ENCODE measurements around the gene EPB41L4B.

EPB41L4B gene

GRCh38 chr9:109186857-109187520 is 133.9 kb downstream of the EPB41L4B start:
- Histone ChIP-seq H3K27me3 (ENCODE audit: control insufficient read depth, insufficient read depth, low read length) (peaks cover 11% of the 10 kb centered on the region), H3K36me3 (ENCODE audit: insufficient read depth, low read length) (no peaks in the 10 kb centered on the region), H3K4me2 (ENCODE audit: low read length) (no peak overlapping the region), H3K4me3 (ENCODE audit: low read length) (no peak overlapping the region), H3K9me3 (replicated peaks; ENCODE audit: low read length) (no peaks in the 10 kb centered on the region), H3K9ac (ENCODE audit: low read depth, low read length) (no peak overlapping the region), H3K4me1 (ENCODE audit: control insufficient read depth, insufficient read depth, low read length) (no peaks in the 10 kb centered on the region)

- Histone ChIP-seq H3K4me3 (ENCODE audit: low read length) (no peak overlapping the region), H3K36me3 (ENCODE audit: insufficient read depth, low read length) (no peaks in the 10 kb centered on the region), H3K9ac (ENCODE audit: low read depth, low read length) (no peak overlapping the region), H3K4me2 (ENCODE audit: low read length) (no peak overlapping the region), H3K4me1 (ENCODE audit: control insufficient read depth, insufficient read depth, low read length) (no peaks in the 10 kb centered on the region), H3K9me3 (replicated peaks; ENCODE audit: low read length) (no peaks in the 10 kb centered on the region), H3K27me3 (ENCODE audit: control insufficient read depth, insufficient read depth, low read length) (peaks cover 27% of the 10 kb centered on the region)
These were observed 137.7 kb downstream of the EPB41L4B start for GRCh38 chr9:109182940-109183798.

- Histone ChIP-seq H3K4me1 (ENCODE audit: control insufficient read depth, insufficient read depth, low read length) (no peaks in the 10 kb centered on the region), H3K4me3 (ENCODE audit: low read length) (no peak overlapping the region), H3K36me3 (ENCODE audit: insufficient read depth, low read length) (no peaks in the 10 kb centered on the region), H3K27me3 (ENCODE audit: control insufficient read depth, insufficient read depth, low read length) (peaks cover 27% of the 10 kb centered on the region), H3K4me2 (ENCODE audit: low read length) (no peak overlapping the region), H3K9me3 (replicated peaks; ENCODE audit: low read length) (no peaks in the 10 kb centered on the region), H3K9ac (ENCODE audit: low read depth, low read length) (no peak overlapping the region)
These were observed 138.3 kb downstream of the EPB41L4B start for GRCh38 chr9:109182550-109182939.

- Histone ChIP-seq H3K4me3 (ENCODE audit: low read length) (no peak overlapping the region), H3K9ac (ENCODE audit: low read depth, low read length) (no peak overlapping the region), H3K9me3 (replicated peaks; ENCODE audit: low read length) (no peaks in the 10 kb centered on the region), H3K36me3 (ENCODE audit: insufficient read depth, low read length) (no peaks in the 10 kb centered on the region), H3K27me3 (ENCODE audit: control insufficient read depth, insufficient read depth, low read length) (peaks cover 27% of the 10 kb centered on the region), H3K4me1 (ENCODE audit: control insufficient read depth, insufficient read depth, low read length) (no peaks in the 10 kb centered on the region), H3K4me2 (ENCODE audit: low read length) (no peak overlapping the region)
These were observed 139.6 kb downstream of the EPB41L4B start for GRCh38 chr9:109181284-109181683.

- Histone ChIP-seq H3K4me2 (ENCODE audit: low read length) (no peak overlapping the region), H3K4me1 (ENCODE audit: control insufficient read depth, insufficient read depth, low read length) (no peaks in the 10 kb centered on the region), H3K27me3 (ENCODE audit: control insufficient read depth, insufficient read depth, low read length) (peaks cover 21% of the 10 kb centered on the region), H3K4me3 (ENCODE audit: low read length) (no peak overlapping the region), H3K9ac (ENCODE audit: low read depth, low read length) (no peak overlapping the region), H3K36me3 (ENCODE audit: insufficient read depth, low read length) (no peaks in the 10 kb centered on the region), H3K9me3 (replicated peaks; ENCODE audit: low read length) (no peaks in the 10 kb centered on the region)
These were observed 140.9 kb downstream of the EPB41L4B start for GRCh38 chr9:109179801-109180523.

GRCh38 chr9:109176963-109177362 is 143.9 kb downstream of the EPB41L4B start:
- Histone ChIP-seq H3K9me3 (replicated peaks; ENCODE audit: low read length) (no peaks in the 10 kb centered on the region), H3K27me3 (ENCODE audit: control insufficient read depth, insufficient read depth, low read length) (peaks cover 27% of the 10 kb centered on the region), H3K9ac (ENCODE audit: low read depth, low read length) (no peak overlapping the region), H3K4me1 (ENCODE audit: control insufficient read depth, insufficient read depth, low read length) (no peaks in the 10 kb centered on the region), H3K4me3 (ENCODE audit: low read length) (no peak overlapping the region), H3K36me3 (ENCODE audit: insufficient read depth, low read length) (no peaks in the 10 kb centered on the region), H3K4me2 (ENCODE audit: low read length) (no peak overlapping the region)

GRCh38 chr9:109176386-109176785 is 144.5 kb downstream of the EPB41L4B start:
- H3K27me3 ChIP-seq (ENCODE audit: control insufficient read depth, insufficient read depth, low read length): peaks cover 26% of the 10 kb centered on the region
- H3K4me1 ChIP-seq (ENCODE audit: control insufficient read depth, insufficient read depth, low read length): no peaks in the 10 kb centered on the region
- no peaks in the 10 kb centered on the region for H3K9me3 ChIP-seq (replicated peaks; ENCODE audit: low read length)
- no peaks in the 10 kb centered on the region for H3K36me3 ChIP-seq (ENCODE audit: insufficient read depth, low read length)
- H3K9ac ChIP-seq (ENCODE audit: low read depth, low read length): no peak overlapping the region
- no peak overlapping the region for H3K4me2 ChIP-seq (ENCODE audit: low read length)
- no peak overlapping the region for H3K4me3 ChIP-seq (ENCODE audit: low read length)

GRCh38 chr9:109172935-109173334 is 147.9 kb downstream of the EPB41L4B start:
- no peaks in the 10 kb centered on the region for H3K9me3 ChIP-seq (replicated peaks; ENCODE audit: low read length)
- no peaks in the 10 kb centered on the region for H3K36me3 ChIP-seq (ENCODE audit: insufficient read depth, low read length)
- H3K9ac ChIP-seq (ENCODE audit: low read depth, low read length): no peak overlapping the region
- no peak overlapping the region for H3K4me2 ChIP-seq (ENCODE audit: low read length)
- H3K4me1 ChIP-seq (ENCODE audit: control insufficient read depth, insufficient read depth, low read length): no peaks in the 10 kb centered on the region
- peaks cover 14% of the 10 kb centered on the region for H3K27me3 ChIP-seq (ENCODE audit: control insufficient read depth, insufficient read depth, low read length)
- H3K4me3 ChIP-seq (ENCODE audit: low read length): no peak overlapping the region

GRCh38 chr9:109171926-109172325 is 148.9 kb downstream of the EPB41L4B start:
- H3K27me3 ChIP-seq (ENCODE audit: control insufficient read depth, insufficient read depth, low read length): peaks cover 22% of the 10 kb centered on the region
- no peak overlapping the region for H3K9ac ChIP-seq (ENCODE audit: low read depth, low read length)
- H3K4me3 ChIP-seq (ENCODE audit: low read length): no peak overlapping the region
- H3K36me3 ChIP-seq (ENCODE audit: insufficient read depth, low read length): no peaks in the 10 kb centered on the region
- no peak overlapping the region for H3K4me2 ChIP-seq (ENCODE audit: low read length)
- no peaks in the 10 kb centered on the region for H3K9me3 ChIP-seq (replicated peaks; ENCODE audit: low read length)
- no peaks in the 10 kb centered on the region for H3K4me1 ChIP-seq (ENCODE audit: control insufficient read depth, insufficient read depth, low read length)

- peaks cover 48% of the 10 kb centered on the region for H3K27me3 ChIP-seq (ENCODE audit: control insufficient read depth, insufficient read depth, low read length)
- no peak overlapping the region for H3K4me2 ChIP-seq (ENCODE audit: low read length)
- no peaks in the 10 kb centered on the region for H3K36me3 ChIP-seq (ENCODE audit: insufficient read depth, low read length)
- H3K9ac ChIP-seq (ENCODE audit: low read depth, low read length): no peak overlapping the region
- H3K4me1 ChIP-seq (ENCODE audit: control insufficient read depth, insufficient read depth, low read length): no peaks in the 10 kb centered on the region
- H3K9me3 ChIP-seq (replicated peaks; ENCODE audit: low read length): no peaks in the 10 kb centered on the region
- no peak overlapping the region for H3K4me3 ChIP-seq (ENCODE audit: low read length)
These were observed 152.7 kb downstream of the EPB41L4B start for GRCh38 chr9:109168170-109168569.

GRCh38 chr9:109167716-109168115 is 153.1 kb downstream of the EPB41L4B start:
- no peaks in the 10 kb centered on the region for H3K9me3 ChIP-seq (replicated peaks; ENCODE audit: low read length)

More at GRCh38 chr9:109167716-109168115, 153.1 kb downstream of the EPB41L4B start:
- H3K27me3 ChIP-seq (ENCODE audit: control insufficient read depth, insufficient read depth, low read length): peaks cover 53% of the 10 kb centered on the region
- H3K4me1 ChIP-seq (ENCODE audit: control insufficient read depth, insufficient read depth, low read length): no peaks in the 10 kb centered on the region
- no peak overlapping the region for H3K9ac ChIP-seq (ENCODE audit: low read depth, low read length)
- H3K4me3 ChIP-seq (ENCODE audit: low read length): no peak overlapping the region
- H3K36me3 ChIP-seq (ENCODE audit: insufficient read depth, low read length): no peaks in the 10 kb centered on the region
- H3K4me2 ChIP-seq (ENCODE audit: low read length): no peak overlapping the region

All from skeletal muscle satellite cell (primary cell).